HepG2 (cell line): ENCODE data around the gene P4HB. TPM values are rescaled to one million over a fixed set of nuclear protein-coding genes. Genes with fewer than 3 reads are reported as not detected.

Source experiments
- FOXK1 ChIP-seq: sonication (generic); formaldehyde crosslinking; IDR thresholded peaks from 2 replicates; pipeline ENCODE4 v1.4.0; 2020; ENCODE audit warnings: low read depth, missing genetic modification reagents, borderline replicate concordance
- HOXA3 ChIP-seq: sonication (generic); formaldehyde crosslinking; IDR thresholded peaks from 2 replicates; pipeline ENCODE4 v1.5.0; 2020; ENCODE audit warnings: missing genetic modification reagents
- KAT2B ChIP-seq: fragments of 150-350 bp; IDR thresholded peaks from 2 replicates; pipeline ENCODE4 v1.6.1; 2014; ENCODE audit warnings: low read depth, low read length, borderline replicate concordance
- MAFK ChIP-seq, 2 experiments: IDR thresholded peaks in 1 of 2; conservative IDR thresholded peaks in 1 of 2; 2 replicates each; pipeline ENCODE4 v1.6.1; 2011; ENCODE audit warnings: improper control_type of control experiment in 2 of 2, low read length in 2 of 2
- RFXAP ChIP-seq: sonication (generic); formaldehyde crosslinking; IDR thresholded peaks from 2 replicates; pipeline ENCODE4 v1.4.0; 2020; ENCODE audit warnings: missing genetic modification reagents, borderline replicate concordance
- TMF1 ChIP-seq: sonication (generic); formaldehyde crosslinking; IDR thresholded peaks from 2 replicates; pipeline ENCODE4 v1.8.1; 2022; ENCODE audit warnings: low read depth, missing genetic modification reagents
- TSC22D2 ChIP-seq: sonication (generic); formaldehyde crosslinking; IDR thresholded peaks from 2 replicates; pipeline ENCODE4 v1.5.1; 2020; ENCODE audit warnings: missing genetic modification reagents, mild to moderate bottlenecking, borderline replicate concordance
- ZNF30 ChIP-seq: sonication (generic); formaldehyde crosslinking; IDR thresholded peaks from 2 replicates; pipeline ENCODE4 v1.5.0; 2020; ENCODE audit warnings: mild to moderate bottlenecking, missing genetic modification reagents
- ZNF776 ChIP-seq: sonication (generic); formaldehyde crosslinking; IDR thresholded peaks from 2 replicates; pipeline ENCODE4 v1.4.0; 2020; ENCODE audit warnings: mild to moderate bottlenecking, missing genetic modification reagents
- polyA plus RNA-seq, 8 experiments: library from polyadenylated mRNA; depleted of rRNA in 3 of 8; stranded (reverse) in 7 of 8; unstranded in 1 of 8; fragments of >200 nt; fragmentation: Illumina TruSeq in 4 of 8; extraction: Trizol in 4 of 8; gene quantifications; 2 replicates each; pipeline versions ENCODE4 v1.2.1 to v1.2.3, GENCODE V29; 2011 to 2016; ENCODE audit warnings: low read depth in 4 of 8, missing spikeins in 1 of 8, mixed read lengths in 1 of 8; ENCODE audit not compliant: insufficient read depth in 1 of 8
- total RNA-seq, 5 experiments: library from RNA; depleted of rRNA; stranded (reverse); fragments of >200 nt; fragmentation: Illumina TruSeq; extraction: Trizol; gene quantifications; 2 replicates each; pipeline ENCODE4 v1.2.3, GENCODE V29; 2016; ENCODE audit warnings: low read depth in 1 of 5
- TF ChIP-seq, protein P1 (sequence below), 2 experiments: fragments of 450-650 bp in 1 of 2; sonication (generic) in 1 of 2; formaldehyde crosslinking in 1 of 2; IDR thresholded peaks; 2 replicates each; pipeline versions ENCODE4 v1.6.1 to v1.8.0; 2016 to 2022; ENCODE audit warnings: antibody characterized with exemption in 1 of 2, mild to moderate bottlenecking in 1 of 2, missing genetic modification reagents in 1 of 2
- TF ChIP-seq, protein P2 (sequence below): sonication (generic); formaldehyde crosslinking; IDR thresholded peaks from 2 replicates; pipeline ENCODE4 v1.4.0; 2020; ENCODE audit warnings: missing genetic modification reagents
- TF ChIP-seq, protein P3 (sequence below): sonication (generic); formaldehyde crosslinking; IDR thresholded peaks from 2 replicates; pipeline ENCODE4 v1.5.0; 2020; ENCODE audit warnings: mild to moderate bottlenecking, missing genetic modification reagents
- TF ChIP-seq, protein P4 (sequence below): sonication (generic); formaldehyde crosslinking; IDR thresholded peaks from 2 replicates; pipeline ENCODE4 v1.4.0; 2020; ENCODE audit warnings: missing genetic modification reagents

P4HB gene
- total and polyA plus RNA-seq, 2 of the 13 experiments (the other 11 are each of a cell fraction or from before 2014, with no cell fraction given), result 185 to 782 TPM

DNA sequence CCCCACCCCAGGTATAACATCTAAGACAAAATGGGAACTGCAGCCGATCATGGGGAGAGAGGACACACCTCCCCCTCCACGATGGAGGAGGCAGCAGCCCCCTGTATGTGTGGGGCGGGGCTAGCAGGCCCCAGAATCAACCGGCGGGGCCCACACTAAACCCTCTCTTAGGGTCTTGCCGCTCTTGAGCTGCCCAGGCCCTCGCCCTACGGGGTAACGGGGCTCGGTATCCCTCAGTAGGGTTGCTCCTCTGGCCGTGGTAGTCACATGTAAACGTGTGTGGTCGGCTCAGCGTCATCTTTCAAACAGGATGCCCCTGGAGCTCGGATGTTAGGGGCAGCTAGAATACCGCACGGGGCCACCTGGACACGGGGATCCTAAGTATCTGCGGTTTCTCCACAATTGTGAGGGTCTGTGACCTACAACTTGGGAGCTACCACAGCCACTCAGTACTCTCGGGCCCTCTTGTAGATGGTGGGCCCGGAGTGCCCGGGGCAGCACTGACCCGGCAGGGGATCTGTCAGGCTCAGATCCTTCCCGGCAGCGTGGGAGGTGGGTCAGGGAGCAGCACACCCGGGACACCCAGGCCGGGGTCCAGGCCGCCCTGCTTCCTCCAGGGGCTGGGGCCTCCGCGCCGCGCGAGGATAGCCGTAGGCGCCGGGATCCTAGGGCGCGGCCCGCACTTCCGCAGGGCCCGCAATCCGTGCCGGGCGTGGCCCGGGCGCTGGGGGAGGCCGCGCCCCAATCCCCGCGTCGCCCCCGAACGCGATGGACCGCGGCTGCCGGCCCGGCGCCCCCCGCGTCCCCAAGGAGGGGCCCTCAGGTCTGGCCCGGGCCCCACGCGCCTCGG lies 10.0 kb upstream of the P4HB start (continued):
- TF ChIP-seq, protein P1, sequence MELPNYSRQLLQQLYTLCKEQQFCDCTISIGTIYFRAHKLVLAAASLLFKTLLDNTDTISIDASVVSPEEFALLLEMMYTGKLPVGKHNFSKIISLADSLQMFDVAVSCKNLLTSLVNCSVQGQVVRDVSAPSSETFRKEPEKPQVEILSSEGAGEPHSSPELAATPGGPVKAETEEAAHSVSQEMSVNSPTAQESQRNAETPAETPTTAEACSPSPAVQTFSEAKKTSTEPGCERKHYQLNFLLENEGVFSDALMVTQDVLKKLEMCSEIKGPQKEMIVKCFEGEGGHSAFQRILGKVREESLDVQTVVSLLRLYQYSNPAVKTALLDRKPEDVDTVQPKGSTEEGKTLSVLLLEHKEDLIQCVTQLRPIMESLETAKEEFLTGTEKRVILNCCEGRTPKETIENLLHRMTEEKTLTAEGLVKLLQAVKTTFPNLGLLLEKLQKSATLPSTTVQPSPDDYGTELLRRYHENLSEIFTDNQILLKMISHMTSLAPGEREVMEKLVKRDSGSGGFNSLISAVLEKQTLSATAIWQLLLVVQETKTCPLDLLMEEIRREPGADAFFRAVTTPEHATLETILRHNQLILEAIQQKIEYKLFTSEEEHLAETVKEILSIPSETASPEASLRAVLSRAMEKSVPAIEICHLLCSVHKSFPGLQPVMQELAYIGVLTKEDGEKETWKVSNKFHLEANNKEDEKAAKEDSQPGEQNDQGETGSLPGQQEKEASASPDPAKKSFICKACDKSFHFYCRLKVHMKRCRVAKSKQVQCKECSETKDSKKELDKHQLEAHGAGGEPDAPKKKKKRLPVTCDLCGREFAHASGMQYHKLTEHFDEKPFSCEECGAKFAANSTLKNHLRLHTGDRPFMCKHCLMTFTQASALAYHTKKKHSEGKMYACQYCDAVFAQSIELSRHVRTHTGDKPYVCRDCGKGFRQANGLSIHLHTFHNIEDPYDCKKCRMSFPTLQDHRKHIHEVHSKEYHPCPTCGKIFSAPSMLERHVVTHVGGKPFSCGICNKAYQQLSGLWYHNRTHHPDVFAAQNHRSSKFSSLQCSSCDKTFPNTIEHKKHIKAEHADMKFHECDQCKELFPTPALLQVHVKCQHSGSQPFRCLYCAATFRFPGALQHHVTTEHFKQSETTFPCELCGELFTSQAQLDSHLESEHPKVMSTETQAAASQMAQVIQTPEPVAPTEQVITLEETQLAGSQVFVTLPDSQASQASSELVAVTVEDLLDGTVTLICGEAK (IDR thresholded peaks at IDR 0.05), result no peak
- TF ChIP-seq, protein P1 (CRISPR knock-in tag; IDR thresholded peaks at IDR 0.05), result peak; percentile 7; the same call in 1 of the 2 replicates
- TF ChIP-seq RFXAP (no peak), ZNF30 (CRISPR knock-in tag) (no peak), ZNF776 (CRISPR knock-in tag) (no peak), TSC22D2 (CRISPR knock-in tag) (no peak), KAT2B (no peak), MAFK (conservative IDR thresholded peaks at IDR 0.05 in 1 of 2, IDR thresholded peaks at IDR 0.05 in 1 of 2; ENCODE audit: low read length in 2 of 2) (no peak), HOXA3 (CRISPR knock-in tag) (peak; percentile 32; the same call in 1 of the 2 replicates), TMF1 (no peak), FOXK1 (no peak; the same call in 1 of the 2 replicates)
- TF ChIP-seq, protein P2, sequence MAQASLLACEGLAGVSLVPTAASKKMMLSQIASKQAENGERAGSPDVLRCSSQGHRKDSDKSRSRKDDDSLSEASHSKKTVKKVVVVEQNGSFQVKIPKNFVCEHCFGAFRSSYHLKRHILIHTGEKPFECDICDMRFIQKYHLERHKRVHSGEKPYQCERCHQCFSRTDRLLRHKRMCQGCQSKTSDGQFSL (CRISPR knock-in tag), result no peak
- TF ChIP-seq, protein P3, sequence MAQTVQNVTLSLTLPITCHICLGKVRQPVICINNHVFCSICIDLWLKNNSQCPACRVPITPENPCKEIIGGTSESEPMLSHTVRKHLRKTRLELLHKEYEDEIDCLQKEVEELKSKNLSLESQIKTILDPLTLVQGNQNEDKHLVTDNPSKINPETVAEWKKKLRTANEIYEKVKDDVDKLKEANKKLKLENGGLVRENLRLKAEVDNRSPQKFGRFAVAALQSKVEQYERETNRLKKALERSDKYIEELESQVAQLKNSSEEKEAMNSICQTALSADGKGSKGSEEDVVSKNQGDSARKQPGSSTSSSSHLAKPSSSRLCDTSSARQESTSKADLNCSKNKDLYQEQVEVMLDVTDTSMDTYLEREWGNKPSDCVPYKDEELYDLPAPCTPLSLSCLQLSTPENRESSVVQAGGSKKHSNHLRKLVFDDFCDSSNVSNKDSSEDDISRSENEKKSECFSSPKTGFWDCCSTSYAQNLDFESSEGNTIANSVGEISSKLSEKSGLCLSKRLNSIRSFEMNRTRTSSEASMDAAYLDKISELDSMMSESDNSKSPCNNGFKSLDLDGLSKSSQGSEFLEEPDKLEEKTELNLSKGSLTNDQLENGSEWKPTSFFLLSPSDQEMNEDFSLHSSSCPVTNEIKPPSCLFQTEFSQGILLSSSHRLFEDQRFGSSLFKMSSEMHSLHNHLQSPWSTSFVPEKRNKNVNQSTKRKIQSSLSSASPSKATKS (CRISPR knock-in tag), result no peak
- TF ChIP-seq, protein P4, sequence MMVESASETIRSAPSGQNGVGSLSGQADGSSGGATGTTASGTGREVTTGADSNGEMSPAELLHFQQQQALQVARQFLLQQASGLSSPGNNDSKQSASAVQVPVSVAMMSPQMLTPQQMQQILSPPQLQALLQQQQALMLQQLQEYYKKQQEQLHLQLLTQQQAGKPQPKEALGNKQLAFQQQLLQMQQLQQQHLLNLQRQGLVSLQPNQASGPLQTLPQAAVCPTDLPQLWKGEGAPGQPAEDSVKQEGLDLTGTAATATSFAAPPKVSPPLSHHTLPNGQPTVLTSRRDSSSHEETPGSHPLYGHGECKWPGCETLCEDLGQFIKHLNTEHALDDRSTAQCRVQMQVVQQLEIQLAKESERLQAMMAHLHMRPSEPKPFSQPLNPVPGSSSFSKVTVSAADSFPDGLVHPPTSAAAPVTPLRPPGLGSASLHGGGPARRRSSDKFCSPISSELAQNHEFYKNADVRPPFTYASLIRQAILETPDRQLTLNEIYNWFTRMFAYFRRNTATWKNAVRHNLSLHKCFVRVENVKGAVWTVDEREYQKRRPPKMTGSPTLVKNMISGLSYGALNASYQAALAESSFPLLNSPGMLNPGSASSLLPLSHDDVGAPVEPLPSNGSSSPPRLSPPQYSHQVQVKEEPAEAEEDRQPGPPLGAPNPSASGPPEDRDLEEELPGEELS (CRISPR knock-in tag), result no peak
